ENCODE measurements around the gene ITGB2.
A peak's percentile ranks its signal among the peaks of the same experiment; 100 is the strongest.

DNA sequence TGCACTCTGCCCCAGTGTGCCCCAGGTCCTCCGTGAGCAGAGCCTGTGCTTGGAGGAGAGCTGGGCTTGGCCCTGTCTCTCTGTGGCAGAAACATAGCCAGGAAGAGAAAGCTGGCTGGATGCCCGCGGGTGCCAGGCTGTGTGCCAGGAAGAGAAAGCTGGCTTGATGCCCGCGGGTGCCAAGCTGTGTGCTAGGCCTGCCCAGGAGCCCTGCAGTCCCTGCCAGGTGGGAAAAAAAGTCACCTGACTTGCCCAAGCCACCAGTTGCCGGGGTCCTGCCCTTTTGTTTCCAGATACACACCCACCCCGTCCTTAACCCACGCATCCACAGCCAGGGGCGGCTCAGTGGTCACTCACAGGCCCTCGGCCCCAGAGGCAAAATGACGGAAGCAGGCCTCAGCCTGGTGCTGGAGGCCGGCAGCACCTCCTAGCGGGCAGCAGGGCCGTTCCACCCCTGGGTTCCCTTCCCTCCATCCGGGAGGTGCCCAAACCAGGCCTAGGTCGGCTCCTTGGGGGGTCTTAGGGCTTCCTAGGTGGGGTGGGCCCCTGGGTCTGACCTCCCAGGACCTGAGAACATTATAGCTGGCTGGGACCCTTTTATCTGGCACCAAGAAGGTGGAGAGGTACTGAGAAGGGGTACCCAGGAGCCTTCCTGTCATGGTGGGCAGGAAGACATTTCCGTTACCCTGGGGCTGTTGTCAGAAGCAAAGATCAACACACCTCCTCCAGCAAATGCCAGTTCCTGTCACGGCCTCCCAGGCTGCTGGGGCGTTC is 9.1 kb downstream of the ITGB2 start:
- TF ChIP-seq EZH2phosphoT487 (IDR thresholded peaks at IDR 0.05), result no peak
- TF ChIP-seq, protein P1, sequence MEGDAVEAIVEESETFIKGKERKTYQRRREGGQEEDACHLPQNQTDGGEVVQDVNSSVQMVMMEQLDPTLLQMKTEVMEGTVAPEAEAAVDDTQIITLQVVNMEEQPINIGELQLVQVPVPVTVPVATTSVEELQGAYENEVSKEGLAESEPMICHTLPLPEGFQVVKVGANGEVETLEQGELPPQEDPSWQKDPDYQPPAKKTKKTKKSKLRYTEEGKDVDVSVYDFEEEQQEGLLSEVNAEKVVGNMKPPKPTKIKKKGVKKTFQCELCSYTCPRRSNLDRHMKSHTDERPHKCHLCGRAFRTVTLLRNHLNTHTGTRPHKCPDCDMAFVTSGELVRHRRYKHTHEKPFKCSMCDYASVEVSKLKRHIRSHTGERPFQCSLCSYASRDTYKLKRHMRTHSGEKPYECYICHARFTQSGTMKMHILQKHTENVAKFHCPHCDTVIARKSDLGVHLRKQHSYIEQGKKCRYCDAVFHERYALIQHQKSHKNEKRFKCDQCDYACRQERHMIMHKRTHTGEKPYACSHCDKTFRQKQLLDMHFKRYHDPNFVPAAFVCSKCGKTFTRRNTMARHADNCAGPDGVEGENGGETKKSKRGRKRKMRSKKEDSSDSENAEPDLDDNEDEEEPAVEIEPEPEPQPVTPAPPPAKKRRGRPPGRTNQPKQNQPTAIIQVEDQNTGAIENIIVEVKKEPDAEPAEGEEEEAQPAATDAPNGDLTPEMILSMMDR (IDR thresholded peaks at IDR 0.05), result peak; percentile 22

Data from neural progenitor cell (in vitro differentiated cells).